ENCODE data around the gene SYNRG. TPM values are rescaled to one million over a fixed set of nuclear protein-coding genes. Genes with fewer than 3 reads are reported as not detected.

Gene SYNRG
- total and polyA plus RNA-seq, 2 donors from 2014 or later, result 8.6 to 47.0 TPM

DNA sequence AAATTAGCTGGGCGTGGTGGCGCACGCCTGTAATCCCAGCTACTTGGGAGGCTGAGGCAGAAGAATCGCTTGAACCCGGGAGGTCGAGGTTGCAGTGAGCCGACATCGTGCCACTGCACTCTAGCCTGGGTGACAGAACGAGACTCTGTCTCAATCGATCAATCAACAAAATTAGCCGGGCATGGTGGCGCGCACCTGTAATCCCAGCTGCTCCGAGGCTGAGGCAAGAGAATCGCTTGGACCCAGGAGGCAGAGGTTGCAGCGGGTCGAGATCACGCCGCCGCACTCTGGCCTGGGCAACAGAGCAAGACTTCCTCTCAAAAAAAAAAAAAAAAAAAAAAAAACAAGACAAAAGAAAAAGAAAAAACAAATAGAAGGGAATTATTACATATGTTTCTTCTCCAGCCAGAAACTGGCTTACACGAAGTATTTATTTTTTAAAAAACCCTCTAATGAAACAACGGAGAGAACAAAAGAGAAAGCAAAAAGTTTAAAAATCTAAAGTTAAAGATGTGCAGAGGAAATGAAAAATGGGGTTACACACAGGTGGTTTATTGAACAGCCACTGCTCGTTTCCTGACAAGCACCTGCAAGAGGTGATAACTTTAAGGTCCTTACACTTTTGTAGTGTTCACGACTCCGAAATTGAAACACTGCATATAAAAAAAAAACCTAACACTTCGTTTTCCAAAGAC lies 1.4 kb downstream of the SYNRG start:
- Histone ChIP-seq H3K4me1 (ENCODE audit: control insufficient read depth in 2 of 3, insufficient read depth in 2 of 3, low read depth in 1 of 3, low read length in 3 of 3) (peaks cover 0 to 14% (median 6%) of the 10 kb centered on the region in 3 donors), H3K36me3 (ENCODE audit: control insufficient read depth in 2 of 3, insufficient read depth in 3 of 3, low read length in 3 of 3) (peaks cover 0 to 3% (median 0%) of the 10 kb centered on the region in 3 donors), H3K9me3 (ENCODE audit: control insufficient read depth in 2 of 3, insufficient read depth in 1 of 3, low read length in 3 of 3) (no peaks in the 10 kb centered on the region), H3K9ac (ENCODE audit: low read length in 3 of 3) (peak overlapping the region; percentile 76 to 85 (median 77)), H3K27me3 (ENCODE audit: control insufficient read depth, insufficient read depth, low read length) (no peaks in the 10 kb centered on the region), H3K4me3 (ENCODE audit: low read length in 3 of 3) (peak overlapping the region; percentile 65 to 89 (median 82)), H3K27ac (ENCODE audit: low read depth in 2 of 2, low read length in 2 of 2) (peak overlapping the region; percentile 13 to 91)
- DNase-seq (peak in 3 of 5 donors; percentile 11 to 45 (median 22)), FAIRE-seq (no peak)
- TF ChIP-seq, protein P1, sequence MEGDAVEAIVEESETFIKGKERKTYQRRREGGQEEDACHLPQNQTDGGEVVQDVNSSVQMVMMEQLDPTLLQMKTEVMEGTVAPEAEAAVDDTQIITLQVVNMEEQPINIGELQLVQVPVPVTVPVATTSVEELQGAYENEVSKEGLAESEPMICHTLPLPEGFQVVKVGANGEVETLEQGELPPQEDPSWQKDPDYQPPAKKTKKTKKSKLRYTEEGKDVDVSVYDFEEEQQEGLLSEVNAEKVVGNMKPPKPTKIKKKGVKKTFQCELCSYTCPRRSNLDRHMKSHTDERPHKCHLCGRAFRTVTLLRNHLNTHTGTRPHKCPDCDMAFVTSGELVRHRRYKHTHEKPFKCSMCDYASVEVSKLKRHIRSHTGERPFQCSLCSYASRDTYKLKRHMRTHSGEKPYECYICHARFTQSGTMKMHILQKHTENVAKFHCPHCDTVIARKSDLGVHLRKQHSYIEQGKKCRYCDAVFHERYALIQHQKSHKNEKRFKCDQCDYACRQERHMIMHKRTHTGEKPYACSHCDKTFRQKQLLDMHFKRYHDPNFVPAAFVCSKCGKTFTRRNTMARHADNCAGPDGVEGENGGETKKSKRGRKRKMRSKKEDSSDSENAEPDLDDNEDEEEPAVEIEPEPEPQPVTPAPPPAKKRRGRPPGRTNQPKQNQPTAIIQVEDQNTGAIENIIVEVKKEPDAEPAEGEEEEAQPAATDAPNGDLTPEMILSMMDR (IDR thresholded peaks at IDR 0.05; ENCODE audit: borderline replicate concordance, extremely low read depth, insufficient read depth), result no peak
- intact Hi-C loops (cut with DNase I), result no loop called here

DNA sequence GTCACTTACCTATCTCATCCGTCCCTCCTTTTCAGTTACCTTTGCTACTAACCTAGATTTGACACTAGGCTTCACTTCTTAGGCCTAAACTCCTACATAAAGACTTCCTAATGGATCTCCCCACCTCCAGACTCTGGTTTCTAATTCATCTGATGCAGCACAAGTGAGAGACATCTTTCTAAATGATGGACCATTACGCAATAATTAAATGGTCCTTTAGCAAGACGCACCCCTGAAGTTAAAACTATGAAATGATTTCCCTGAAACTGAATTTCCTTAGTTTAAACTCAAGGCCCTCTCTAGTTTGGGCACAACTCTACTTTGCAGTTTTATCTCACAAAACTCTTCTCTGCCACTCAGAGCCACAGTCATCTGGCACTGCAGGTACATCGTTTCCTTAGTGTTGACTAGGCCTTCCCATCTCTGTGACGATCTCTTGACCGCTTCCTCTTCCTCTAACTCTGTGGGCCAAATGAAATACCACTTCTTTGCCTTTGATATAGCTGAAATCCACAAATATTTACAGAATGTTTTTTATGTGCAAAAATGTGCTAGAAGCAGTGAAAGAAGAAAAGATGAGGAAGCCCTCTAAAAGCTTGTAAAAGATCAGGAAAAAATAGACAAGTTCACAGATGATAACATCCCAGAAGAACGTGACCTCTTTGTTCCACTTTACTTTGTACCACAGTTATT lies 3.3 kb downstream of the SYNRG start:
- no peak for DNase-seq
- peaks cover 0 to 14% (median 6%) of the 10 kb centered on the region in 3 donors for H3K4me1 ChIP-seq (ENCODE audit: control insufficient read depth in 2 of 3, insufficient read depth in 2 of 3, low read depth in 1 of 3, low read length in 3 of 3)
- H3K36me3 ChIP-seq (ENCODE audit: control insufficient read depth in 2 of 3, insufficient read depth in 3 of 3, low read length in 3 of 3), result peaks cover 0 to 3% (median 0%) of the 10 kb centered on the region in 3 donors
- TF ChIP-seq, protein P1 (IDR thresholded peaks at IDR 0.05; ENCODE audit: borderline replicate concordance, extremely low read depth, insufficient read depth), result no peak
- no peak overlapping the region for H3K4me3 ChIP-seq (ENCODE audit: low read length in 3 of 3)
- H3K9me3 ChIP-seq (ENCODE audit: control insufficient read depth in 2 of 3, insufficient read depth in 1 of 3, low read length in 3 of 3), result no peaks in the 10 kb centered on the region
- H3K27ac ChIP-seq (ENCODE audit: low read depth in 2 of 2, low read length in 2 of 2), result no peak overlapping the region
- intact Hi-C loops (cut with DNase I), result no loop called here
- no peak for FAIRE-seq
- no peaks in the 10 kb centered on the region for H3K27me3 ChIP-seq (ENCODE audit: control insufficient read depth, insufficient read depth, low read length)
- no peak overlapping the region for H3K9ac ChIP-seq (ENCODE audit: low read length in 3 of 3)

DNA sequence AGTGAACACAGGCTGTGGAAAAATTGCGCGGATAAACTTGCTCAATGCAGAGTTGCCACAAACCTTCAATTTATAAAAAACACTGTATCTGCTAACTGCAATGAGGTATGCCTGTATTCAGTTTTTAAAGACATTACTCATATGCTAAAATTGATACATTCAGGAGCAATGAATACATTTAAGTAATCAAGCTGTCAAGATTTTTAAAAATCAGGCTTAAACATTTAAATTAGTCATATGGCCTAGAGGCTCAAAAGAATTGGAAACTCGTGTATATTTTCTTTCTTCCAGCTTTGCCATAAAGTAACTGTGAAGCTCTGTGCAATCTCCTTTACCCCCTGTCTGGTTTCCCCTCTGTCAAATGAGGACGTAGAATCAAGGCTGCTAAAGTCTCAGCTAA lies 4.1 kb downstream of the SYNRG start:
- Histone ChIP-seq H3K4me3 (ENCODE audit: low read length in 3 of 3) (no peak overlapping the region), H3K4me1 (ENCODE audit: control insufficient read depth in 2 of 3, insufficient read depth in 2 of 3, low read depth in 1 of 3, low read length in 3 of 3) (peaks cover 0 to 14% (median 6%) of the 10 kb centered on the region in 3 donors), H3K9ac (ENCODE audit: low read length in 3 of 3) (no peak overlapping the region), H3K9me3 (ENCODE audit: control insufficient read depth in 2 of 3, insufficient read depth in 1 of 3, low read length in 3 of 3) (no peaks in the 10 kb centered on the region), H3K36me3 (ENCODE audit: control insufficient read depth in 2 of 3, insufficient read depth in 3 of 3, low read length in 3 of 3) (peaks cover 0 to 3% (median 0%) of the 10 kb centered on the region in 3 donors), H3K27ac (ENCODE audit: low read depth in 2 of 2, low read length in 2 of 2) (no peak overlapping the region), H3K27me3 (ENCODE audit: control insufficient read depth, insufficient read depth, low read length) (no peaks in the 10 kb centered on the region)
- FAIRE-seq, result no peak
- intact Hi-C loops (cut with DNase I), result no loop called here
- TF ChIP-seq, protein P1 (IDR thresholded peaks at IDR 0.05; ENCODE audit: borderline replicate concordance, extremely low read depth, insufficient read depth), result no peak
- no peak for DNase-seq

Measured in kidney (tissue), 14 donors.